RWPE2 (cell line): ENCODE results near the gene GABRQ.
"Not testable (repeated sequence)": the region's sequence is repeated elsewhere in the genome, so short reads cannot be mapped to it uniquely, and the experiment has no call there.

ENCODE experiments used
- ATAC-seq: fragments of 200-7000 bp; cut with Tn5 transposase; 3 replicates; pipeline ENCODE4 v1.9.1; 2021; ENCODE audit warnings: low read depth
- DNase-seq: peaks from one replicate; pipeline ENCODE4 v3.0.0-alpha.2; 2020; ENCODE audit warnings: low spot score
- H3K27ac ChIP-seq: fragments of 450-650 bp; 2 replicates; pipeline ENCODE4 v1.5.1; 2017; ENCODE audit warnings: mild to moderate bottlenecking; ENCODE audit not compliant: poor library complexity, severe bottlenecking
- H3K27me3 ChIP-seq: fragments of 250-450 bp; sonication (Bioruptor Pico); 2 replicates; pipeline ENCODE4 v1.5.1; 2021; ENCODE audit warnings: mild to moderate bottlenecking, moderate library complexity; ENCODE audit not compliant: insufficient read depth, poor library complexity, severe bottlenecking
- H3K36me3 ChIP-seq: fragments of 250-450 bp; sonication (Bioruptor Pico); 2 replicates; pipeline ENCODE4 v1.5.1; 2020; ENCODE audit warnings: low read depth, mild to moderate bottlenecking, moderate library complexity
- H3K4me1 ChIP-seq: fragments of 250-450 bp; sonication (Bioruptor Pico); 2 replicates; pipeline ENCODE4 v1.5.1; 2021; ENCODE audit warnings: mild to moderate bottlenecking, moderate library complexity; ENCODE audit not compliant: insufficient read depth, poor library complexity, severe bottlenecking
- H3K4me3 ChIP-seq: fragments of 250-450 bp; sonication (Bioruptor Pico); 2 replicates; pipeline ENCODE4 v1.5.1; 2021; ENCODE audit warnings: mild to moderate bottlenecking, moderate library complexity; ENCODE audit not compliant: severe bottlenecking
- H3K9me3 ChIP-seq: fragments of 250-450 bp; sonication (Bioruptor Pico); 2 replicates; pipeline ENCODE4 v1.5.1; 2021; ENCODE audit warnings: mild to moderate bottlenecking, moderate library complexity; ENCODE audit not compliant: severe bottlenecking
- TF ChIP-seq, protein P1 (sequence below): fragments of 450-650 bp; IDR thresholded peaks from one replicate; pipeline ENCODE4 v1.5.1; 2017; ENCODE audit warnings: mild to moderate bottlenecking, moderate library complexity; ENCODE audit not compliant: poor library complexity, severe bottlenecking

GABRQ gene

DNA sequence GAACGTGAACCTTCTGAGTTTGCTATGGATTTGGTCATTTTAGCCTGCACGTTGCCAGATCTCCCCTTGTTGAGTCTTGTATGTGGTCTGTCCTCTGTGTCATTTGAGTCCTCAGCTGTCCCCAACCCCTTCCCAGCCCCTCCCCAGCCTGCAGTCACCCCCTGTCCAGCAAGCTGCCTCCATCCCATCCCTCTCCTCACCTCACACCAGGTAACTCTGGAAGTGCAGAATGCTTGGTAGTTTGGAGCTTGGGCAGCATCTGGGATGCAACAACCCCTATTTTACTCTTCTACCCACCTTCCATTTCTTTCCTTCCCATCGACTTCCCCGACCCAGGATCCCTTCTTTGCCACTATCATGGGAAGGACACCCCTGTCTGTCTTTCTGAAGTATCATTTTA is 18.4 kb downstream of the GABRQ start:
- H3K4me3 ChIP-seq: no peak overlapping the region
- ATAC-seq: no peak
- TF ChIP-seq, protein P1, sequence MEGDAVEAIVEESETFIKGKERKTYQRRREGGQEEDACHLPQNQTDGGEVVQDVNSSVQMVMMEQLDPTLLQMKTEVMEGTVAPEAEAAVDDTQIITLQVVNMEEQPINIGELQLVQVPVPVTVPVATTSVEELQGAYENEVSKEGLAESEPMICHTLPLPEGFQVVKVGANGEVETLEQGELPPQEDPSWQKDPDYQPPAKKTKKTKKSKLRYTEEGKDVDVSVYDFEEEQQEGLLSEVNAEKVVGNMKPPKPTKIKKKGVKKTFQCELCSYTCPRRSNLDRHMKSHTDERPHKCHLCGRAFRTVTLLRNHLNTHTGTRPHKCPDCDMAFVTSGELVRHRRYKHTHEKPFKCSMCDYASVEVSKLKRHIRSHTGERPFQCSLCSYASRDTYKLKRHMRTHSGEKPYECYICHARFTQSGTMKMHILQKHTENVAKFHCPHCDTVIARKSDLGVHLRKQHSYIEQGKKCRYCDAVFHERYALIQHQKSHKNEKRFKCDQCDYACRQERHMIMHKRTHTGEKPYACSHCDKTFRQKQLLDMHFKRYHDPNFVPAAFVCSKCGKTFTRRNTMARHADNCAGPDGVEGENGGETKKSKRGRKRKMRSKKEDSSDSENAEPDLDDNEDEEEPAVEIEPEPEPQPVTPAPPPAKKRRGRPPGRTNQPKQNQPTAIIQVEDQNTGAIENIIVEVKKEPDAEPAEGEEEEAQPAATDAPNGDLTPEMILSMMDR: no peak

DNA sequence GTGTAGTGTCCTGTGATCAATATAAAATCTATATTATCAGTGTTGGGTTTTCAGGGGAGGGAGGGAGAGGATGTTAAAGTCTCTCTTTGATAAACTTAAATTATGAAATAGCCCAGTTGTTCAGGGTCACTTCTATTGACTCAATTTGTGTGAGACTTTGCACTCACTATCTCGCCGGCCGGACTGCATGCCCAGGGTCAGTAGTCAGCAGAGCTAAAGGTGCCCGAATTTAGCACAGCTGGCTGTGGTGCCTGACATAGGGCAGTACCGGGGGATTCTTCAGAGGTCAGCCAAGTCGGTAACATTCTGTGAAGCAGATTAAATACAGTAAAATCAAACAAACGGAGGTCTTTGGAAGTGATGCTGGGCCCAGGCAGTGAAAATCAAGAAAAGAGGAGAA is 19.2 kb downstream of the GABRQ start:
- Histone ChIP-seq H3K36me3 (no peaks in the 10 kb centered on the region), H3K27ac (no peak overlapping the region), H3K4me3 (no peak overlapping the region), H3K27me3 (no peaks in the 10 kb centered on the region), H3K9me3 (no peaks in the 10 kb centered on the region), H3K4me1 (no peaks in the 10 kb centered on the region)
- TF ChIP-seq, protein P1: no peak
- DNase-seq: no peak
- ATAC-seq: no peak

More for the DNA sequence above, 18.4 kb downstream of the GABRQ start:
- H3K27me3 ChIP-seq: no peaks in the 10 kb centered on the region
- DNase-seq: no peak
- no peaks in the 10 kb centered on the region for H3K4me1 ChIP-seq
- H3K36me3 ChIP-seq: no peaks in the 10 kb centered on the region
- no peaks in the 10 kb centered on the region for H3K9me3 ChIP-seq
- no peak overlapping the region for H3K27ac ChIP-seq

DNA sequence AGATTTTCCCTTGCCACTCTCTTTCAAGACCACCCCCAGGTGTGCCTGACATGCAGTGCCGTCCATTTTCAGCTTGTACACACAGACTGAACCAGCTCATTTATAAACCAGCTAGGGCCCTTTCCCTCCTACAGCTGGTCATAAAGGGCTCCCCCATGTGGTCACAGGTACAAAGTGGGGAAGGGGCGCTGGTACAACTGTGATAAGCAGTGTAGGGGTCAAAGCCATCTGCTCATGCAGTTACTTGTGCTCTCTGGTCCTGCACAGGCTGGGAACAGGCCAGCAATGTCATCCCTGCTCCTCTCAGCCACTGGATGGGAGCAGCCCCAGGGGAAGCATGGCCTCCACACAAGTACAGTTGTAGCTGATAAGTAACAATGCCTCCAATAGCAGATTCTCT is 20.6 kb downstream of the GABRQ start:
- no peaks in the 10 kb centered on the region for H3K4me1 ChIP-seq
- TF ChIP-seq, protein P1: no peak
- H3K27me3 ChIP-seq: no peaks in the 10 kb centered on the region
- H3K36me3 ChIP-seq: no peaks in the 10 kb centered on the region
- H3K9me3 ChIP-seq: no peaks in the 10 kb centered on the region
- no peak for DNase-seq
- H3K4me3 ChIP-seq: no peak overlapping the region
- no peak overlapping the region for H3K27ac ChIP-seq
- ATAC-seq: no peak

DNA sequence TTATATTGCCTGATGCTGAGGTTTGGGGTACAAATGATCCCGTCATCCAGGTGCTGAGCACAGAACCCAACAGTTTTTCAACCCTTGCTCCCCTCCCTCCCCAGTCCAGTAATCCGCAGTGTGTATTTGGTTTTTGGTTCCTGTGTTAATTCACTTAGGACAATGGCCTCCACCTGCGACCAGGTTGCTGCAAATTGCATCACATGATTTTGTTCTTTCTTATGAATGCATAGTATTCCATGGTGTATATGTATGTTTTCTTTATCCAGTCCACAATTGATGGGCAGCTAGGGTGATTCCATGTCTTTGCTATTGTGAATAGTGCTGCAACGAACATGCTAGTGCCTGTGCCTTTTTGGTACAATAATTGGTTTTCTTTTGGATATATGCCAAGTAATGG is 25.4 kb downstream of the GABRQ start:
- ATAC-seq (no peak), DNase-seq (no peak)
- H3K27me3 ChIP-seq: no peaks in the 10 kb centered on the region
- no peaks in the 10 kb centered on the region for H3K36me3 ChIP-seq
- no peaks in the 10 kb centered on the region for H3K9me3 ChIP-seq
- H3K4me3 ChIP-seq: no peak overlapping the region
- no peaks in the 10 kb centered on the region for H3K4me1 ChIP-seq
- TF ChIP-seq, protein P1: no peak
- H3K27ac ChIP-seq: no peak overlapping the region

DNA sequence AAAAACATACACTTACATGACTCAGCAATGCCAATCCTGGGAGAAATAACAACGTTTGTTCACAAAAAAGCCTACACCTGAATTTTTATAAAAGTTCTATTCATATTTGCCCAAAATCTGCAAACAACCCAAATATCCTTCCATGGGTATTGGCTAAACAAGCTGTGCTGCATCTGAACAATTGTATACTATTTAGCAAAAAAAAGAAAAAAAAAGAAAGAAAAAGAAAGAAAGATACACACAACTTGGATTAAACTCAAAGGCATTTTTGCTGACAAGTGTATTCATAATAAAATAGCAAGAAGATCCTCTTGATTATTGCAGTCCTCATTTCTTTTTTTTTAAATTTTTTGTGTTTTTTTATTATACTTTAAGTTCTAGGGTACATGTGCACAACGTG is 36.4 kb downstream of the GABRQ start:
- Histone ChIP-seq H3K36me3 (no peaks in the 10 kb centered on the region), H3K27ac (no peak overlapping the region), H3K4me1 (no peaks in the 10 kb centered on the region), H3K9me3 (no peaks in the 10 kb centered on the region), H3K4me3 (no peak overlapping the region), H3K27me3 (no peaks in the 10 kb centered on the region)
- DNase-seq: no peak
- ATAC-seq: no peak
- TF ChIP-seq, protein P1: no peak

DNA sequence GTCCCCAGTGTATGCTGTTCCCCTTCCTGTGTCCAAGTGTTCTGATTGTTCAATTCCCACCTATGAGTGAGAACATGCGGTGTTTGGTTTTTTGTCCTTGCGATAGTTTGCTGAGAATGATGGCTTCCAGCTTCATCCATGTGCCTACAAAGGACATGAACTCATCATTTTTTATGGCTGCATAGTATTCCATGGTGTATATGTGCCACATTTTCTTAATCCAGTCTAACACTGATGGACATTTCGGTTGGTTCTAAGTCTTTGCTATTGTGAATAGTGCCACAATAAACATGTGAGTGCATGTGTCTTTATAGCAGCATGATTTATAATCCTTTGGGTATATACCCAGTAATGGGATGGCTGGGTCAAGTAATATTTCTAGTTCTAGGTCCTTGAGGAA is 37.0 kb downstream of the GABRQ start:
- not testable (repeated sequence) for H3K27ac ChIP-seq, H3K27me3 ChIP-seq, H3K9me3 ChIP-seq, DNase-seq, H3K4me1 ChIP-seq, ATAC-seq, H3K4me3 ChIP-seq, H3K36me3 ChIP-seq

DNA sequence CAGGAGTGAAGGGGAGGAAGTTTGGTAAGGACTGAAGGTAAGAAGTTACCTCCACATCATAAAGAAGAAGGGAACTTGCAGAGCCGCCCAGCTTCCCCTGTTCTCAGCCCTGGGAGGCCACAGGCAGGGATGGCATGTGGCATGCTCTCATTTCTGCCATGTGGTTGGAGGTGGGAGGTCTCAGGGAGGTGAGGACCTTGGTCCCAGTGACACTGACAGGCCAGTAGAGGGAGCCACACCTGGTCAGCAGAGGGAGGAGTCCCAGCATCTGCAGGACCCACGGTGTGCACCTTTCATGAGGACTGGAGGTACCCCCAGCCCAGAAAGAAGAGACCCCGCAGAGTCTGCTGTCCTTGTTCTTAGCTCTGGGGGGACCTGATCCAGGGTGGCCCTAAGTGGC is 43.3 kb downstream of the GABRQ start:
- H3K4me3 ChIP-seq, H3K27ac ChIP-seq, DNase-seq, H3K36me3 ChIP-seq, ATAC-seq, H3K4me1 ChIP-seq, H3K27me3 ChIP-seq, H3K9me3 ChIP-seq: not testable (repeated sequence)
